HG03457 (cell line): Measurements from ENCODE around the gene DYNLRB1.
"Not testable (repeated sequence)": the region's sequence is repeated elsewhere in the genome, so short reads cannot be mapped to it uniquely, and the experiment has no call there.

Experiments
- ATAC-seq: cut with Tn5 transposase; IDR thresholded peaks from one replicate; pipeline ENCODE4 v1.9.1; 2021; ENCODE audit warnings: moderate number of reproducible peaks; ENCODE audit not compliant: unreplicated experiment

DYNLRB1 gene

GRCh38 chr20:34510575-34510974 is 5.6 kb upstream of the DYNLRB1 start:
- no peak for ATAC-seq

DNA sequence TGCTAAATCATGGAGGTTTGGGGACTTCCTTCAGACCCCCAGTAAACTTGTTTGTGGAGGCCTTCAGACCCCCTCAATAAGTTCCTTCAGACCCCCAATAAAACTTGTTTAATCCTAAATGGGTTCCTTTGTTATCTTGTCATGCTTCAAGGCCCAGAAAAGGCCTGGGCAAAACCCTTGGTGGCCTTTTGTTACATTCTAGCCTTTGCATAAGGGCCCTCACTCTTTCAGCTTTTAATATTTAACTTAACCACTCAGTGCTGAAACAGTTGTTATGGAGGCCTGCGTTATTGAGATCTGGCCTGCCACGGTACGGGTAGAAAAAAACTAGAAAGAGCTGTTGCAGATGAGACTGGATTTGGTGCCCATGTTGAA is 4.3 kb upstream of the DYNLRB1 start:
- ATAC-seq, result no peak

DNA sequence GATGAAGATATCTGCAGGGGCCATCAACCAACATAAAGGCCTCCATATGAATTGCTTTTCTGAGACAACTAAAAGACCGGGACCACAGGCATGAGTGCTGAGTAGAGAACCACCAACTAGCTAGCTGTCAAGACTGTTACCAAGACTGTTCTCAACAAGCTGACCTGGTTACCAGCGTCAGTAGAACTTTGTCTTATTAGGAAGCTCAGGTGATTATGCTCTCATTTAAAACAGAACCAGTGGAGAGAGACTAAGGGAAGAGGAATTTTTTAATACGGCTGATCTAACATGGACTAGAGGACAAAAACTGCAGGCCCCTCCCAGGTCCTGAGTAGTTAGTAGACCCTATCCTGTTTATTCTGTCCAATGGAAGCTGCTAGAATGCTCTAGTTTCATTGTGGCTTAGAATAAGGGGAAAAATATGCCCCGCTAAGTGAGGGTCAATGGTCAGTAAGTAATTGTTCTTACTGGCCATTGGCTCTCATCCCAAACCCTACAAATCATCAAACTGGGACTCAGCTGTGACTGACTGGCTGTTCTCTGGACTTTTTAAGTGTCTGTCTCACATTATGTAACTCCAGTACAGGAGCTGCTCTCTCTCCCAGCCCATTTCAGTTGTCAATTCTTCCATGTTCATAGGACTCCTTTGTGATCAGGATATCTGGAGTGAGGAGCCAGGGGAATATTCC is 3.8 kb upstream of the DYNLRB1 start:
- ATAC-seq, result no peak

- ATAC-seq, result no peak
Measured at GRCh38 chr20:34512955-34513419, 3.2 kb upstream of the DYNLRB1 start.

DNA sequence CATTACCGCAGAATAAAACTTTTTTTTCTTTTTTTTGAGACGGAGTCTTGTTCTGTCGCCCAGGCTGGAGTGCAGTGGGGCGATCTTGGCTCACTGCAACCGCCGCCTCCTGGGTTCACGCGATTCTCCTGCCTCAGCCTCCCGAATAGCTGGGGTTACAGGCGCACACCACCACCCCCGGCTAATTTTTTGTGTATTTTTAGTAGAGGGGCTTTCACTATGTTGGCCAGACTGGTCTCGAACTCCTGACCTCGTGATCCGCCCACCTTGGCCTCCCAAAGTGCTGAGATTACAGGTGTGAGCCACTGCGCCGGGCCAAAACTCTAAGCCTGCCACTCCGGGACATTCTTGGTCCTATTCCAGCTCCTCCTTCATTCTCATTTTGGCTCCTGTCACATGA is 2.2 kb upstream of the DYNLRB1 start:
- ATAC-seq, result not testable (repeated sequence)

DNA sequence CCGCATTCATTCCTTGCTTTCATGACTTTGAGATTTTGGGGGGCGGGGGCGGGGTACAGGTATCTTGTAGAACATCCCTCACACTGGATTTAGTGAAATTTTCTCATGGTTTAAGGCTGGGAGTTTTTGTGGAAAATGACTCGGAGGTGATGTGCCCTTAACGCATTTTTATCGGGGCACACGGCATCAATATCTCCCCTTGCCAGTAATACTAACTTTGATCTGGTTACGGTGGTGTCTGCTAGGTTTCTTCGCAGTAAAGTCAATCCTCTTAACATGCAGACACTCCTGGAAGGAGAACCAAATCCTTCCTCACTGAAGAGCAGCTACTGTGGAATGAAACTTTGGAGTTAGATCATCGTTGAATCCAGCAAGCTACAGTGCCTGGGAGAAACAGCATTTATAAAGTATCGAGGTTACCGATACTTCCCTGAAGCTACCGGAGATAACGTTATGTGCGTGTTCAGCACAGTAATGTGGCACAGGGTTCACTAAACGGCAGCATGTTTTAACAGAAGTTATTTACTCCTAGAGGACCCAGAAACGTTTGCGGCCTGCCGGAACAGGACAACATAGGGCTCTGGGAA is 1.2 kb upstream of the DYNLRB1 start:
- ATAC-seq, result no peak

DNA sequence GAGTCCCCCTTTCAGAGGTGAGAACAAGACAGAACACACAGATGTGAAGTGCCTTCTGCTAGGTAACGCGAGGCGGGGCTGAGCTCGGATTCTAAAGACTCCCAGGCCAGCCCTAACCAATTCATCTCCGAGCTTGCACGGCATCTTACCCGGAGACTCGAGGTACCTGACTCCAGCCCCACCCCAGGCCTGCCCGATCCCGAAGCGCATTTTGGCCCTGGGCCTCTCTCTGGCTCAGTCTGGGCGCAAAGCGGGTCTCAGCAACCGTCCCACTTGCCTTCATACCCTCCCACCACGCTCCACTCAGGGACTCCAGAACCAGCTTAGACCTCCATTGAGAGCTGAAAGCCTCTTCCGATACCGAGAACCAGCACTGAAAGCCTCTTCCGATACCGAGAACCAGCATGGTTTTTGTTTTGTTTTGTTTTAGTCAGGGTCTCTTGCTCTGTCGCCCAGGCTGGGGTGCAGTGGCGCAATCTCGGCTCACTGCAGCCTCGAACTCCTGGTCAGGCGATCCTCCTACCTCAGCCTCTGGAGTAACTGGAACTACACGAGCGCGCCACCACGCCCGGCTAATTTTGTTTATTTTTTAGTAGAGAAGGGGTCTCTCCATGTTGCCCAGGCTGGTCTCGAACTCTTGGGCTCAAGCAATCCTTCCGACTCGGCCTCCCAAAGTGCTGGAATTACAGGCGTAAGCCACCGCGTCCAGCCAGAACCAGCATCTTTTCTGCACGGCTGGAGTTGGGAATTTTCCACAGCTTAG is 557 bp upstream of the DYNLRB1 start:
- peak; percentile 38 for ATAC-seq

GRCh38 chr20:34517114-34517505 is 888 bp downstream of the DYNLRB1 start:
- no peak for ATAC-seq

DNA sequence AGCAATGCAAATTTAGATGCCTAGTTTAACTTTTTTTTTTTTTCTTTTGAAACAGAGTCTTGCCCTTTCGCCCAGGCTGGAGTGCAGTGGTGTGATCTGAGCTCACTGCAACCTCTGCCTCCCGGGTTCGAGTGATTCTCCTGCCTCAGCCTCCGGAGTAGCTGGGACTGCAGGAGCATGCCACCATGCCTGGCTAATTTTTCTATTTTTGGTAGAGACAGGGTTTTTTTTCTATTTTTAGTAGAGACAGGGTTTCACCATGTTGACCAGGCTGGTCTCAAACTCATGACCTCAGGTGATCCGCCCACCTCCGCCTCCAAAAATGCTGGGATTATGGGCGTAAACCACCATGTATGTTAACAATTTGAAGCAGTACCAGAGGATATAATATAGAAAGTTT is 2.6 kb downstream of the DYNLRB1 start:
- ATAC-seq, result not testable (repeated sequence)

- ATAC-seq, result not testable (repeated sequence)
Measured at GRCh38 chr20:34519841-34520240, 3.6 kb downstream of the DYNLRB1 start.

DNA sequence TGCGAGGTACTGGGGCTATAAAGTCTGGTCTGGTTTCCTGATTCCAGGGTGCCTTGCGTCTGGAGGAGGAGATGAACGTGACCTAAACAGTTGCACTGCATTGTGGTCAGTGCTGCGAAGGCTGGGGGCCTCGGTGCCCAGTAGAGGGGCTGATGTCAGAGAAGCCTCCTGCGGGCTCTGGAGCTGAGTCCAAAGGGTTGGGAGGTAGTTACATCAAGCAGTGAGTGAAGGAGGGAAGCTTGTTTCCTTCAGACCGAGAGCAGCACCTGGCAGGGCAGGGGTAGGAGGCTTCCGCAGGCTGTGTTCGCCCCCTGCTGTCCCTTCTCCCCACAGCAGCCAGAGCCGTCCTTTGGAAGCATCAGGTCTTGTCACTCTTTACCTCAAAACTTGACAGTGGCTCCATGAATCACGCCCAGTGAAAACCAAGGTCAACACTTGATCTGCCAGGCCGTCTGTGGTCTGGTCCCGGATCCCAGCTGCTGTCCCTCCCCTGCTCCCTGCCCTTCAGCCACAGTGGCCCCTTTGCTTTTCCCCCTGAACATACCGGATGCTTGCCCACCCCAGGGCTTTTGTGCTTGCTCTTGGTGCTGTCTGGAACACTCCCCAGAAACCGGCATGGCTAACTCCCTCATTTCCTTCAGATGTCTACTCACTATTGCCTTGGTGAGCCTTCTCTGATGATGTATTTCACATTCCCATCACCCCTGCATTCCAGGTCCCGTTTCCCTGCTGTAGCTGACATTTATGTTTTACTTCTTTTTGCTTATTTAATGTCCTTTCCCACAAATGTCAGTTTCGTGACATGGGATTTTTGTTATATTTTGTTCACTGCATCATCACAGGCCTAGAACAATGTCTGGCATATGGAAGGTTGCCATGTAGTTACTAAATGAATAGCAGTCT is 7.0 kb downstream of the DYNLRB1 start:
- ATAC-seq, result no peak

GRCh38 chr20:34524426-34524825 is 8.2 kb downstream of the DYNLRB1 start:
- ATAC-seq, result no peak

GRCh38 chr20:34525342-34525708 is 9.1 kb downstream of the DYNLRB1 start:
- no peak for ATAC-seq

GRCh38 chr20:34525709-34526416 is 9.6 kb downstream of the DYNLRB1 start:
- no peak for ATAC-seq

DNA sequence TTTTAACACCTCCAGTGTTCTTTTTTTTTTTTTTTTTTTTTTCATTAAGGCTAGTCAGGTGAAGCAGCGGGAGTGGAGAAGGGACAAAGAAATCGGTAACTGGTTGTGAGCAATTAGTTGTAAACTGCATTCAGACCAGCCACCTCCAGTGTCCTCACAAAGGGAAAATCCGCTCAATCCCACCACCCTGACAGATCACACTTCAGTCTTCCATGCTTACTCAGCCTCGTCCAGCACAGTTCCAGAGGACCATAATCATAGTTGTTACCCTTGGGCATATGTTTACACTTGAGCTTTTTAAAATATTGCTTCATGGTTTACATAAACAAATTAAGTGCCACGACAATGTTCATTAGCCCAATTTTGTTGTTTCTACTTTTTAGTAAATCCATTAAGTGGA is 10.2 kb downstream of the DYNLRB1 start:
- no peak for ATAC-seq

- ATAC-seq, result no peak
Measured at GRCh38 chr20:34527016-34527415, 10.8 kb downstream of the DYNLRB1 start.

- ATAC-seq, result no peak
Measured at GRCh38 chr20:34528921-34529297, 12.7 kb downstream of the DYNLRB1 start.

GRCh38 chr20:34529742-34530141 is 13.5 kb downstream of the DYNLRB1 start:
- ATAC-seq, result no peak

DNA sequence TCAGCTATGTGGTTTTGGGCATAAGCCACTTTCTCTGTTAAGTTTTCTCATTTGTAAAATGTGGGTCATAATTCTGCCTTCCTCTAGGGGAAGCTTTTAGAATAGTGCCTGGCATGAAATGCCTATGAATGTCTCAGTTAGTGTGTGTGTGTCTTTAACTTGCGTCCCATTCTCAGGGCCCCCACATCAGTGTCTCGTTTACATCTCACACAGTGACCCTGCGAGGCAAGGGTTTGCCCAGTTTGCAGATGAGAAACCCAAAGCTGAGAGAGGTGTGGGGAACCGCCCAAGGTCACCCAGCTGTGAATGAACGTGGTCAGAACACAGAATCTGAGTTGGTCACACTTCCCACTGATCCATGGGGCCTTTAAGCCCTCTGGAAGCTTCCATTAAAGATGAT is 14.1 kb downstream of the DYNLRB1 start:
- ATAC-seq, result no peak

DNA sequence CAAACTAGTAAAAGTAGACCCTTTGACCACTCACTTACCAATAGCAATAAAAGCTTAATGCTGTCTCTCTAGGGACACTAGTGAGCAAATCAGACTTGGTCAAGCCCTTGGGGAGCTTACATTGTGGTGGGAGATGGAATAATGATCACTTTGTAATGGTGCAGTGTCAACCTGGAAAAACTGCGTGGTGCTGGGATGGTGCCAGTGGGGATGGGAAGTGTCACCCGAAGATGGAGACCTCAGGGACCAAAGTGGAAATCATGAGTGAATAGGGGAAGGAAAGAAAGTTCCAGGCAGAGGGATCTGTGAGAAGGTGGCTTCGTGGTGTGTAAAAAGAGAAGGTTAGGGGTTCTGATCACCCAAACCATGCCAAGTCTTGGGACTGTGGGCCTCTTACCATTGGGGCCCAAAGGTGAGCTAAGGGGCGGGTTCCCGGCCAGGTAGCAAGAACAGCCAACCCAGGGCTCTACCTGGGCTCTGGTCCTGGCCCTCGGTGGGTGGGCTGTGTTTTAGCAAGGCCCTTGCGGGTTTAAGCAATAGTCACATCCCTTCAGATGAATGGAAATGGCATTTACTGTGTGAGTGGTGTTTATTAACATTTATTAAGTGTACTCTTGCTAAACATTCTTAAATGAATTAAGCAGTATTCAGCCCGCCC is 15.5 kb downstream of the DYNLRB1 start:
- no peak for ATAC-seq
